NCI-H1417 treated with DMSO at 0.1 percent for 48 hours (cell line): ENCODE measurements around the gene IKZF2.

ENCODE experiments used
- DNase-seq: peaks from one replicate; lab custom pipeline; 2025; lab: John Stamatoyannopoulos, UW

The IKZF2 gene

GRCh38 chr2:213152888-213153287, 1.5 kb upstream of the IKZF2 start:
- no peak for DNase-seq

GRCh38 chr2:213152065-213152794, 818 bp upstream of the IKZF2 start:
- DNase-seq, result no peak

GRCh38 chr2:213150315-213151097, 906 bp downstream of the IKZF2 start:
- DNase-seq, result no peak

GRCh38 chr2:213149949-213150314, 1.5 kb downstream of the IKZF2 start:
- DNase-seq, result no peak

- DNase-seq, result no peak
Measured at GRCh38 chr2:213149294-213149875, 2.0 kb downstream of the IKZF2 start.

GRCh38 chr2:213148572-213149261, 2.7 kb downstream of the IKZF2 start:
- DNase-seq, result no peak

DNA sequence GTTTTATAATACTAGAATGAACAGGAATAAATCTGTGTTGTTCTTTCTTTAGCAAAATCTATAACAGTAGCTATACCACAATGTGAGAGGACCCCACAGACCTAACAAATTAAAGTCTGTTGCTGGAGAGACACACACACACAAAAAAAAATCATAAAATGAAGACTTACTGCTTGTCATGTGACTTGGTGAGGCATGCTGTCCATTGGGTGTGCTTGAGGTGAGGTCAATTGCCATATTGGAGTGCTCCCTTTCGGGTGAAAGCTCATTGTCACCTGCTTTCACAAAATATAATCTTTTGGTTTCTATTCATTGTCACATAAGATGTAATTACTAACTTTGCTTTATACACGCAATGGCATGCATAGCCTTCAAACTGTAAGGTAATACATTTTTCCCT, 3.9 kb downstream of the IKZF2 start:
- no peak for DNase-seq

- DNase-seq, result no peak
Measured at GRCh38 chr2:213145715-213146242, 5.6 kb downstream of the IKZF2 start.

- DNase-seq, result no peak
Measured at GRCh38 chr2:213137064-213137463, 14.3 kb downstream of the IKZF2 start.

GRCh38 chr2:213129311-213129710, 22.1 kb downstream of the IKZF2 start:
- no peak for DNase-seq

- no peak for DNase-seq
Measured at GRCh38 chr2:213125646-213126347, 25.6 kb downstream of the IKZF2 start.

DNA sequence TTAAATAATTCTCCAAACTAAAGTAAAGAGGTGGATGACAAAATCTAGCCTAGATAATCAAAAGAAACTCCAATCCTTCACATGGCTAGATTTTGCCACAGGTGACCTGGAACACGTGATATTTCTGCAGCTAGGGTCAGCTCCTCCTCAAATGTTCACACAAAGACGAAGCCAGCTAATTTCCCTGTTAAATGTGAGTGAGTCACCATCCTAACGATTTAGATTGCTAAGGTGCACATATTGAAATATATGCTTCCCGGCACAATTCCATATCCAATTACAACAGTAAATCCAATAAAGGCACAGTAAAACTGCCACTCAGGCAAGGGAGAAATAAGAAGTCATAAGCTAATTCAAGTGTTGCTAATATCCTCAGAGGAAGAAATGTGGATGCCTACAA, 28.7 kb downstream of the IKZF2 start:
- no peak for DNase-seq

DNA sequence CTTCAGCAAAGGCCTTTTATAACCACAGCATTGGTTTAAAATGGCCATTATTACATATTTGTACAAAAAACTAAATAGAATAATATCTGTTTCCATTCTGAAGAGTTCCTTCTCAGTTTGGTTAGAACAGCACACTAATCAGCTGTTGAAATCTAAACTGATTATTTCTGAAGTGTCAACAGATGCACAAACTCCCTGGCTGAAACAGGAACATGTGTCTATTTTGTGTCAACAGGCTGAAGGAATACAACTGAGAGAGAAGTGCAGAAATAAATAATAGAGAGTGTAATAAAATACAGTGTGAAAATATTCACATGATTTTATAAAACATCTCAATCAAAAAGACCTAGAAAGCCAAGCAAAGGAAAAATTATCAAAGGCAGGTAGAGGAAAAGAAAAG, 29.7 kb downstream of the IKZF2 start:
- DNase-seq, result no peak

- no peak for DNase-seq
Measured at GRCh38 chr2:213119061-213119809, 32.2 kb downstream of the IKZF2 start.

DNA sequence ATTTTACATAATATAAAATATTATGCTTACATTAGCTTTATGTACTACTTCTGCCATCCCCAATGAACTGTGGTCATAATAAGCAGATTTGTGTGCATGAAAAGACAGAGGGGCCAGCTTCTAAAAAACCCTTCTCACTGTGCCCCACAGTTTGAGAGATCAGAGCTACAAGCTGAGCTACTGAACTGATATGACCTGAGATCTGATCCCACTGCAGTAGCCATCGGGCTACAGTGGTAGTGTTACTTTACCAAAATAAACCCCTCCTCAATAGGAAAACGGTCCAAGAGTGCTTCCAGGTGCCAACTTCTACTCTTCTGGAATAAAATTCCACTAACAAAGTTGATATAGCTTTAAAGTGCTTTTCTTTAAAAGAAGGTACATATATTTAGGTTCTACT, 43.1 kb downstream of the IKZF2 start:
- no peak for DNase-seq

GRCh38 chr2:213107728-213108127, 43.7 kb downstream of the IKZF2 start:
- no peak for DNase-seq

DNA sequence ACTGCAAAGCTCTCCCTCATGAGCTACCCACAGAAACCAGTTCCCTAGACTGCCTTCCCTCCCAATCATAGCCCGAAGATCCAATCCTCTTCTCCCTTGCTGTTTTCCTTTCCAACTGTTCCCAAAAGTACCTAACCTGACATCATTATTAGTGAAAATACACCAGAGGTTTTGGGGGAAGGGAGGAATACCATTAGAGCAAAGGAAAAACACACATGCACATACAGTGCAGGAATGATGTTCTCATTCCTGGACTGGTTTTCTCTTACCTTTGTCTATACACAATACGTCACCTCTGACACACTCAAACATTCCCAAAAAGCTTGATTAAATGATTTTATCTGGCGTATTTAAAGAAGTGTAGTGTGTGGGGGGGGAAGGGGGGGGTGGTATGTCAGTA, 46.2 kb downstream of the IKZF2 start:
- DNase-seq, result no peak

GRCh38 chr2:213104903-213105202, 46.6 kb downstream of the IKZF2 start:
- DNase-seq, result no peak

DNA sequence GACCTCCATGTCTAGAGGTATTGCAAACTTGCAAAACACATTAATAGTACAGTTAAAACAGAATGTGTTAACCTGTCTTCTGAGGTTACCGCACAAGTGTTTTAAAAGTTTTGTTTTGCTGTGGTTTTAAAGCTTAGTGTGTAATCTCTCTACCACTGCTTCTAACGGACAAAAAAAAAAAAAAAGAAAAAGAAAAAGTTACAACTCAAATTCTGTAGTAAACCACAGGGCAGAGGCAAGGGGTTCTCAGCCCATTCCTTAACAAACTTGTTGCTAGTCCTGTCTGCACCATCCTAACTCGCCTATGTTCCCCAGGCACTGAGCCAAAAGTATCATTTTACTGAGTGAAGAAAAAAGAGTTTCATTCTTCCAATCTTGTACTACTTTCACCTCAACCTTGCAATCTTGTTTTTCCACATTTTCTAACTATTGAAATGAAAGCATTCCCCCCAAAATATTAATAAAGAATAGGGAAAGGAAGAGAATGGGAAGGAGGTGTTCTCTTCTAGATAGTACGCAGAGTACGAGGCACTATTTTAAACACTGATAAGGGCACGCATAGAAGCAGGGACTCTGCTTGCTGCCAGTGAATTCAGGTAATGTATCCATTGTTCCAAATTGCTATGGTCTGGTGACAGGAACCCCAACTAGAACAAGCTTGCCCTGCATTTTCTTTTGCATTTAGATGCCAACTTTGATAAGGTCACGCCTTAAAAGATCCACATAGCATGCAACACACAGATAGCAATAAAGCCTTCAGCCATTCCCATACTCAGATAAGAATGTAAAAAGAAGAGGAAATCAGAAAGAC, 47.1 kb downstream of the IKZF2 start:
- DNase-seq, result no peak

- DNase-seq, result no peak
Measured at GRCh38 chr2:213101692-213102460, 49.5 kb downstream of the IKZF2 start.
